ENCODE measurements around the gene LRRN4CL. TPM values are rescaled to one million over a fixed set of nuclear protein-coding genes. Genes with fewer than 3 reads are reported as not detected.

Gene LRRN4CL
- total and polyA plus RNA-seq, 2 of the 4 experiments (the other 2 are of a cell fraction): 0.36 to 0.84 TPM

- no peak overlapping the region for H3K18ac ChIP-seq (ENCODE audit: low read depth, low read length)
- peak overlapping the region; percentile 95 for H3K14ac ChIP-seq (replicated peaks; ENCODE audit: low read depth, low read length)
- H3K23ac ChIP-seq (ENCODE audit: low read depth, low read length): peak overlapping the region; percentile 89
- no peaks in the 10 kb centered on the region for H3K9me3 ChIP-seq (ENCODE audit: control insufficient read depth, insufficient read depth, low read length)
- H2AK5ac ChIP-seq (ENCODE audit: low read depth, low read length): peak overlapping the region; percentile 93
- in situ Hi-C loops (cut with MboI; ENCODE audit: low sequenced_read_pairs): no loop called here
- H3K56ac ChIP-seq (ENCODE audit: extremely low read depth, insufficient read depth, low read length): peak overlapping the region; percentile 67
- H2AK9ac ChIP-seq (replicated peaks; ENCODE audit: low read depth, low read length, poor library complexity): peak overlapping the region; percentile 99
- no peaks in the 10 kb centered on the region for H3K27me3 ChIP-seq (ENCODE audit: control insufficient read depth, insufficient read depth, low read length)
- peak overlapping the region; percentile 74 for H2AFZ ChIP-seq (replicated peaks; ENCODE audit: low read length, poor library complexity)
- peaks cover 8% of the 10 kb centered on the region for H3K4me1 ChIP-seq (ENCODE audit: control insufficient read depth, insufficient read depth, low read length)
- H4K91ac ChIP-seq (ENCODE audit: insufficient read depth, low read depth, low read length): peak overlapping the region; percentile 82
- H3K4me2 ChIP-seq (ENCODE audit: low read depth, low read length): peak overlapping the region; percentile 88
- intact Hi-C loops (cut with micrococcal nuclease): no loop called here
- peak overlapping the region; percentile 6; the same call in 1 of the 2 replicates for H4K5ac ChIP-seq (ENCODE audit: low read depth, low read length)
- H2BK120ac ChIP-seq (ENCODE audit: low read depth, low read length): 0 out of 2 replicates have a peak overlapping the region, but pooled peaks have one; percentile 3
- H3K4me3 ChIP-seq (ENCODE audit: insufficient read depth, low read depth, low read length): peak overlapping the region; percentile 73
- no TSS peak for BruUV-seq (replicated peaks)
- peaks cover 18% of the 10 kb centered on the region for H4K20me1 ChIP-seq (ENCODE audit: insufficient read depth, low read length)
- dilution Hi-C loops (cut with HindIII; ENCODE audit: low sequenced_read_pairs, unreplicated experiment): no loop called here
- peak; percentile 66 for DNase-seq
- H3K9ac ChIP-seq (ENCODE audit: low read depth, low read length): peak overlapping the region; percentile 79
- peak overlapping the region; percentile 91 for H3K4ac ChIP-seq (ENCODE audit: low read depth, low read length)
- WGBS, 2 experiments (ENCODE audit: extremely low coverage in 2 of 2, insufficient read length in 1 of 2): 3% methylated on average over 26 of the region's 39 CpGs; no CpG with 5 or more reads in 1 of the 2 experiments
- H3K36me3 ChIP-seq (ENCODE audit: control insufficient read depth, insufficient read depth, low read length): peaks cover 15% of the 10 kb centered on the region
- POLR2A ChIA-PET (ENCODE audit: unreplicated experiment): interaction anchor here (0.5 to 1.6 kb wide), 8 partner anchors 11 to 313 kb away, joined by 3 to 10 read pairs (median 4); partner anchors contain the start of genes EEF1G, INTS5, MTA2 and UBXN1
- CTCF ChIA-PET: interaction anchor here (0.6 to 1.4 kb wide), 4 partner anchors 13 to 219 kb away, joined by 3 to 4 read pairs (median 3); partner anchors contain the start of gene INTS5
- peak overlapping the region; percentile 68 for H3K27ac ChIP-seq (ENCODE audit: insufficient read depth, low read length)
- H3K79me1 ChIP-seq (ENCODE audit: low read depth in 1 of 2, low read length in 2 of 2): peaks cover 33 to 59% of the 10 kb centered on the region in 2 experiments
- peak overlapping the region; percentile 66 to 69 for H4K8ac ChIP-seq (ENCODE audit: low read depth in 2 of 2, low read length in 2 of 2)
- peak overlapping the region; percentile 41 for H2BK5ac ChIP-seq (ENCODE audit: low read depth, low read length, poor library complexity, severe bottlenecking)
- H2BK15ac ChIP-seq (ENCODE audit: low read depth, low read length): no peak overlapping the region
- peak; percentile 27 for ATAC-seq (ENCODE audit: low read depth)
- H3K9me1 ChIP-seq (ENCODE audit: insufficient read depth, low read length): peaks cover 9% of the 10 kb centered on the region
- H2BK20ac ChIP-seq (ENCODE audit: low read depth, low read length): no peak overlapping the region
- TF ChIP-seq FOS (IDR thresholded peaks at IDR 0.05; ENCODE audit: low read depth, low read length): no peak
- TF ChIP-seq POLR2A (IDR thresholded peaks at IDR 0.05; ENCODE audit: low read depth, low read length): peak; percentile 10; the same call in 1 of the 2 replicates
- no peak for TF ChIP-seq BHLHE40 (IDR thresholded peaks at IDR 0.05; ENCODE audit: low read depth, low read length)
- no peak for TF ChIP-seq ELK1 (IDR thresholded peaks at IDR 0.05; ENCODE audit: borderline replicate concordance, low read depth, low read length)
- TF ChIP-seq CEBPB (IDR thresholded peaks at IDR 0.05; ENCODE audit: low read depth, low read length): no peak
- TF ChIP-seq RFX5 (IDR thresholded peaks at IDR 0.05; ENCODE audit: low read depth, low read length): no peak
- 0 out of 2 replicates have a peak, but pooled peaks have one; percentile 1 for TF ChIP-seq NFE2L2 (IDR thresholded peaks at IDR 0.05; ENCODE audit: low read depth, low read length)
- no peak for TF ChIP-seq RAD21 (IDR thresholded peaks at IDR 0.05; ENCODE audit: low read length)
- peak; percentile 89 for TF ChIP-seq MAZ (IDR thresholded peaks at IDR 0.05; ENCODE audit: borderline replicate concordance, low read depth, low read length)
- TF ChIP-seq MAFK (IDR thresholded peaks at IDR 0.05; ENCODE audit: low read depth, low read length): no peak
- no peak for TF ChIP-seq USF2 (IDR thresholded peaks at IDR 0.05; ENCODE audit: low read depth, low read length)
- no peak for TF ChIP-seq MXI1 (IDR thresholded peaks at IDR 0.05; ENCODE audit: borderline replicate concordance, low read depth, low read length)
- 0 out of 2 replicates have a peak, but pooled peaks have one; percentile 18 for TF ChIP-seq CHD1 (IDR thresholded peaks at IDR 0.05; ENCODE audit: low read depth, low read length)
- TF ChIP-seq CTCF (conservative IDR thresholded peaks at IDR 0.05; ENCODE audit: low read depth, low read length): no peak
These were observed 23.6 kb downstream of the LRRN4CL start for GRCh38 chr11:62665599-62666258.
